ENCODE data around the gene ZNG1B.
"Not testable (repeated sequence)": the region's sequence is repeated elsewhere in the genome, so short reads cannot be mapped to it uniquely, and the experiment has no call there.

Gene ZNG1B

DNA sequence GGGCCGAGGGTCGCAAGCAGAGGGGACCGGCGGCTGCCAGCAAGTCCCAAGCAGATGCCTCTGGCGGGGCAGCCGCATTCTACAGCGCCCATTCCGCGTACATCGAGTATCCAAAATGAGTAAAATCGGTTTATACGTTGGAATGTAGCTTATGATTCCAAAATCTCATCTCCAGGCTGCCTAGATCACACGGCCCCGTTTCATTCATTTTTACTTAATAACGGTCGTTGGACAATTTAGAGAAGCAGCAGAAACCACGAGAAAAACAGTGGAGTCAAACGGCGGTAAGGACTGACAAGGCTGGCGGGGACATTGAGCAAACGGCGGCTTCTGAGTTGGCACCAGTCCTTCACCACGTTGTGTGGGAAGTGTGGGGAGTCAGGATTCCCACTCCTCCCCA lies 66.6 kb downstream of the ZNG1B start:
- not testable (repeated sequence) for DNase-seq

DNA sequence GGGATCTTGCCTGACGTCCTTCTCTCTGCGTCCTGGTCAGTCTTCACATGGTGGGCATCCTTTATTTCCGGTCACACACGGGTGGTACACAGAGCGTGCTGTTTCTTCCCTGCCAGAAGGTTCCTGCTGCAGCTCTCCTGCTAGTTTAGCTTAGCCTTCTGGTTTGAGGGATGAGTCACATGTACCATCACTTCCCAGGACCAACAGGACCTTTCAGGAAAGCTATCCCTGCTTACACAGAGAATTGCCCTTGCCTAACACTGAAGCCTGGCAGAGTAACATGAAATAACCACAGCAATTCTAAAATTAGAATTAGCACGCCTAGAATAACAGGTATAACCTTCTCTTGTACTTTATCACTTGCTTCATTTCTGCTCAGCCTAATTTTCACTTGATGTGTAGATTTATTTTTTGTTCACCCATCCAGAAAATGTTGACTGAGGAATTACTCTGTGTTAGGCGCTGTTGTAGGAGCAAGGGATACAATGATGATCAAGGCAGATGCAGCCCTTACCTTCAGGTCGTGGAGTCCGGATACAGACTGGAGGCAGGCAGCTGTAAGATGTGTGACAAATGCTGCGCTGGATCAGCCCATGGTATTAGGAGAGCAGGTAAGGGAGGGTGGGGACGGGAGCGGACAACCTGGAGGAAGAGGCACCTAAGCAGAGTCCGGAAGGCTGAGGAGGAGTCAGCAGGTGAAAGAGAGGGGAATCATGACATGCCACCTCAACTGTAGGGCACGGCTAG lies 70.1 kb downstream of the ZNG1B start:
- DNase-seq = not testable (repeated sequence)

DNA sequence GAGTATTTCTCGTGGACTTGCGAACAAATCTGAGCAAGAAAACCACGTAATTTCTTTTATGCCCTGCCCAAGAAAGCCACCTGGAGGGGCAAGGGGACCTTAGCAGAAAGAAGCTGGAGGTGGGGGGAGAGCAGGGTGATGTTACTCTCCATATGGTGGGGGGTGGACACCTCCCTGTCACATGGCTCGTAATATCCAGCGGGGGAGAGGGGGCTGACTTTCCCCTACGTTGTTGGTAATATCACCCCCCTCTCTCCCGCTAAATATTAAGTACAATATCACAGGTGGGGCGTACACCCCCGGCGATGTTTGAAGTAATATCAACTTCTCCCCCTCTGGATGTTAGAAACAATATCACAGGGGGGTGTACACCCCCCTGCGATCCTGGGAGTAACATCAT lies 70.7 kb downstream of the ZNG1B start:
- DNase-seq = not testable (repeated sequence)

DNA sequence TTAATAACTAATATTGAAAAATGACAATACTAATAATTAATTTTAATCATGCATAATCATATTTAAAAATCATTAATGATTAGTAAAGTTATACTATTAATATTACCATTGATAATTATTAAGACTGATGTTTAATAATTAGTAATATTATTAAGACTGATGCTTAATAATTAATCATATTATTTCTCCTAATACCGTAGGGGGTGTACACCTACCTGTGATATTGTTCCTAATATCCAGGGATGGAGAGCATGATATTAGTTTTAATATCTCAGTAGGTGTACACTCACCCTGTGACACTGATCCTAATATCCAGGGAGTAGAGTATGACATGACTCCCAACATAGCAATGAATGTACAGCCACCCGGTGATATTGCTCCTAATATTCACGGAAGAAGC lies 73.4 kb downstream of the ZNG1B start:
- DNase-seq = not testable (repeated sequence)

DNA sequence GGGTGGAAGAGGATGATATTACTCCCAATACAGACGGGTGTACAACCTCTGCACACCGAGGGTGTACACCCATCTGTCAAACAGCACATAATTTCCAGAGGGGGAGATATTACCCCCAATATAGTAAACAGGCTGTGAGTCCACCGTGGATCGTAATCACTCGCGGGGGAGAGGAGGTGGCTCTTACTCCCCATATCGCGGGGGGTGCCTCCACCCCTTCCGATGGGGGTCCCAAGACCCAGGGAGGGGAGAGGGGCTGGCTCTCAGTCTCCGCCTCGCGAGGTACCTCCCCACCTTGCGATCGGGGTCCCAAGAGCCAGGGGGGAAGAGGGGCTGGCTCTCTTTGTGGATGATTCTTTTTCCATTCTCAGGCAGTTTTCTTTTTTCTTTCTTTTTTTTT lies 74.4 kb downstream of the ZNG1B start:
- DNase-seq = not testable (repeated sequence)

DNA sequence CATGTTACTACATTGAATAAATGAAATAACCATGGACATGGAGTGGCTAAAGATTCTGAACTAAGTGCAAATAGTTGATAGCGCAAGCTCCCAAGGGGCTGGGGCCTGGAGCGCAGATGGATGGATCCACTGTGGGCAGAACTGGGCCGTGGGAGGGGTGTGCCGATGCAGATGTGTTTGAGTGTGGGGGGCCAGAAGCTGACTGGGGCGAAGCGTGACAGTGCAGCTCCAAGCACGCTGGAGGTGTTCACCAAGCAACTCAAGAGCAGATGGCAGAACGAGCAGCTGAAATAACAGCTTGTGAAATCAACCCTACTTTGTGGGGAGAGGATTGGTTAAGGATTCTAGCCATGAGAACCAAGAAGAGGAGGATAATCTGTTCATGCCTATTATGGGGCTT lies 78.0 kb downstream of the ZNG1B start:
- not testable (repeated sequence) for DNase-seq

DNA sequence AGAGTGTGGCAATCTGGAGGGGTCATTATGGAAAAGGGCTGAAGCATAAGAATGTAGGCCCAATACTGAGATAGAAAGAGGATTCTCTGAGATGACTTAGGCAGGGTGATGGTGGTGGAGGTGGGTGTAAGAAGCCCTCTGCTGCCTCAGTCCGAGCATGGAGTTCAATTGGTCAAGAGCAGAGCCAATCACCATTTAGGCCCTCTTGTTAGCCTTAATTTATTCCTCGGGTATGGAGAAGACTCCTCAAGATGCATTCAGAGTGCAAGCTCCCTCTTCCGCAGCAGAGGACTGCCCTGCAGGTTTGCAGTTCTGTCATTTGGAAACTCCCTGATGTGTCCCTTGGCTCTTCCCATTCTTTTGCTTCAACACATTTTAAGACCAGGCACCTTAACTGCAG lies 78.5 kb downstream of the ZNG1B start:
- DNase-seq = not testable (repeated sequence)

DNA sequence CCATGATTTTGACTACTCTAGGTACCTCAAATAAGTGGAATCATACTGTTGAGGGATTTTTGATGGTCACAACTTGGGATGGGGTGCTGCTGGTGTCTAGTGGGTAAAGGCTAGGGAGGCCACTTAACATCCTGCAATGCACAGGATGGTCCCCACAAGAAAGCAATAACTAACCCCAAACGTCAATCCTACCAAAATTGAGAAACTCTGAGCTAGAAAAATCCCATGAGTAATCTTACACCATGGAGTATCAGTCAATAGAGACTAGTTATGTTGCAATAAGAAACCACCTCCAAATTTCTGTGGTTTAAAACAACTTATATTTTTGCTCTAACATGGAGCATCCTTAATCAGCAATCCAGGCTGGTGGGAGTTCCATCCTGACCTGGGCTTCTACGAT lies 79.5 kb downstream of the ZNG1B start:
- not testable (repeated sequence) for DNase-seq

DNA sequence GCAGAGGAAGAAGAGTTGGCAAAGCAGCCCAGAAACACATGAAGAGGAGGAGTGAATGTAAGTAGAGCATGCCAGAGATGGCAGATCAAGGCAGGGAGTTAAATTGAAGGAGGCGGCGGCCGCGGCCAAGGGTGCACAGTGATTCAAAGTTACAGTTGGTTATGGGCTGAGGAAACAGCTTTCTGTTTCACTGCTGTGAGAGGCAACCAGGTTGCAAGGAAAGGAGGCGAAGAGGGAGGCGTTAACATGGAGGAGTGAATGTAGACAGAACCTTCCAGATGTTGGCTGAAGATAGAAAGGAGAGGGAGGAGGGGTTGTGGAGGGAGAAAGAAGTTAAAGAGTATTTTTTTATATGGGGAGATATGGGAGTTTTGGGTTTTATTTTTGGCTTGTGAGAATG lies 83.3 kb downstream of the ZNG1B start:
- not testable (repeated sequence) for DNase-seq

DNA sequence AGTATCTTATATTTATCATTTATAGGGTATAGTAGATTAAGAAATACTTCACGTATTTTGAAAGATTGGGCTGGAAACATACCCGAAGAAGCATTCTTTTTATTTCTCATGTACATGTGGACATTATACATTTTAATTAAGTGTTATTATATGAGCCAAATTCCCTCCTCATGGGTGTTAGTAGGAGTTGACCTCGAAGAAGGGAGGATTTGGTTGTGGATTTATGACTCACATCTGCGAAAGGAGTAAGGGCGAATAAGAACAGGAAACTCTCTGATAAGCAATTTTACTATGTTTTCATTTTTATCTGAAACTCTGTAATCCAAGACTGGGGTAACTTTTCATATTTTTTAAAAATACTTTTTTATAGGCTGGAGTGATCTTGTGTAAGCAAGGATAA lies 84.0 kb downstream of the ZNG1B start:
- DNase-seq = not testable (repeated sequence)

DNA sequence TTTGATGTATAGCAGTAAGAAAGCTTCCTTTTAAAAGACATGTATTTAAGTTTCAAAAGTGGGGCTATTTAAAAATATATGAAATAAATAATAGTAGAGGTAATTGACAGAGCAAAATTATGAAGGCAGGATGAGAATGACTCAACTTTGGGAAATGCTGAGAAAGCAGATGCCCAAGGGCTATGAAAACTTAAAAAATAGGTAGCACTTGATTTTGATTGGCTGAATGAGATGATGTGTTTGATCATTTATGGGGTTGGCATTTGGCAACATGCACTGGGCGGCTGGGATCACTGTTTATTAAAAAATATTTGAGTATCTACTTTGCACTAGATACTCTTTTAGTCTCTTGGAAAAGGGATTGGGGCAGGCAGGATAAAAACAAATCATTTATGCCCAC lies 87.5 kb downstream of the ZNG1B start:
- not testable (repeated sequence) for DNase-seq

DNA sequence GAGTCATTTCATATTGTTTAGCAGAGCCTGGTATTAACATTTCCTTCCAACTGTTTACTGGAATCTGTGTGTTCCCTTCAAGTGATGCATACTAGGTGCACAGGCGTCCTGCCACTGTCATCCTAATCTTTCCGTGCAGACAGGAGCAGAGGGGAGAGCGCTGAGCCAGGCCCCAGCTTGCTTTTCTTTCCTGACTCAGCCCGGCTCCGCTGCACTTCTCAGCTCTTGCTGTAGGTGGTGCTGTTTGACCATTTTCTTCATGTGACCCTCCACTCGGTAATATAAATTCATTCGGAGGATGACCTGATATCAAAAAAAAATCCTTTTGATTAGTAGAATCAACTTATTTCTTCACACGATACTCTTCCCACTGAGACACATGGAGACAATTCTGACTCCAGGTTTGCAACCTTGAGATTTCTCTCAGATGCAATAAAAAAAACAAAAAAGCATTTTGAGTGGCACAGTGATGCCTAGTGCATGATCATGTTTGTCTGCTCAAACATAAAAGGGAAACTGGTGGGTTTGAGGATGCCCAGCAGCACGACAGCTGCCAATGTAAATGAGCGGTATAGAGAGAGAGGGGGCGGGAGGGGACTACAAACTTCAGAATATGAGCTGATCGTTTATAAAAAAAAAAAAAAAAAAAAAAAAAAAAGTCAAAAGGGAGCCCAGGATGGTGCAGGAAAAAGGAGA lies 90.0 kb downstream of the ZNG1B start:
- DNase-seq = not testable (repeated sequence)

DNA sequence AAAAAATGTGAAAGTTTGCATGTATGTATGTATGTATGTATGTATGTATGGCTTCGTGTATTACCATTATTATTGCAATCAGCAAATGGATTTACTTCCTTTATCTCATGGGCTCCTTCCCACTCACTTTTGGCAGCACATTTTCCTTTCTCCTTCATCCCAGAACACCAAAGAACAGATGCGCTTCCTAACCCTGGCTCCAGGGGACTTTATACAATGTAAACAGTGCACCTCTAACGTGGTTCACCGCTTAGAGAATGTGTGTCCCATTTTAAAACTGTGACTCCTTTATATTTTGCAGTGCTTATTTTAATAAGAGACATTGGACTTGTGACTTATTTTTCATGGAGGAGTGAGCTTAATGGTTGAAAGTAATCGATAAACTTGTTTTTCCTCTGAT lies 90.6 kb downstream of the ZNG1B start:
- not testable (repeated sequence) for DNase-seq

DNA sequence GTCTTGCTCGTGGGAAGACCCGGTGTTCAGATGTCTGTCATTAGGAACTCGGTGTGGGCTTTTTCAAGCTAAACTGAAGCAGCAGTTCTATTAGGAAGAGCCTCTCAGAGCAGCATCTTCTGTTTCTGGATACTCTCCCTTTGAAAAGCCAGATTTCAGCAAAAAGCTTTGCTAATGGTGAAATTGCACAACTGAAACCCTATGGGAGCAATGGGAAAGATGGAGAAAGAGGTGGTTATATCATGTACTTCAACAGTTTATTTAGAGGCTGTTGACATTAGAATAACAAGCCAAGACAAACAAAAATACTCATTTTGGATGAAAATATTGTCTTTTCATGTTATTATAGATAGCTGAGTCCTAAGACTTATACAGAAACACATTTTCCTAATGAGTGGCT lies 91.4 kb downstream of the ZNG1B start:
- not testable (repeated sequence) for DNase-seq

DNA sequence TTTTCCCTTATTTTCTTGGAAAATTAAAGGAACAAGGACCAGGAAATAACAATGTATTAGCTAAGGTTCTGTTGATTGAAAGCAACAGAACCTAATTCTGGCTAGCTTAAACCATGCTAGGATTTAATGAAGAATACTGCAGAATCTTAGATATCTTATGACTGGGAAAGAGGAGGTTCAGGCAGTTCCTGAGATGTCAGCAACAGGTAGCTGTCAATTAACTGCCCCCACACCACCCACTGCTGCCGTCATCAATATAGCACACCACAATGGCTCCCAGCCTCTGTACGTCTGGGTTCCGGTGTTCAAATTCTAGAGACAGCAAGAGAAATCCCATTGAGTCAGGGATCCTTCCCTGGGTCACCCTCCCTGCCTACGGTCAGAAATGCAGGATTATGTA lies 95.5 kb downstream of the ZNG1B start:
- not testable (repeated sequence) for DNase-seq

DNA sequence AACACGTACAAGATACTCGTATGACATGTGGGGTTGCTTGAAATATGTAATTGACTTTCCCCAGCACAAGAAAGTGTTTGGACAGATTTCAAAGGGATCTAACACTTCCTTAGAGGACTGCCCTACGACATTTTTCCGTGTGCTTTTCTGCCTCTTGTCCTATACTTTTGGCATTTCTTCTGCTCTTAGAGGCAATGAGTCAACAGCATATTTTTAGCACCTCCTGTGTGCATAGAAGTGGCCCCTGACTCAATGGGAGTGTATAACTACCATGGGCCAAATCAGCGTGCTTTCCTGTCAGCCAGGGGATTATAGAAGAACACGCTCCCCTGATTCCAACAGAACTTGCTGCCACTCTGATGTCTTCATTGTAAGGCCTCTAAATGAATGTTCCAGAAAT lies 99.1 kb downstream of the ZNG1B start:
- not testable (repeated sequence) for DNase-seq

DNA sequence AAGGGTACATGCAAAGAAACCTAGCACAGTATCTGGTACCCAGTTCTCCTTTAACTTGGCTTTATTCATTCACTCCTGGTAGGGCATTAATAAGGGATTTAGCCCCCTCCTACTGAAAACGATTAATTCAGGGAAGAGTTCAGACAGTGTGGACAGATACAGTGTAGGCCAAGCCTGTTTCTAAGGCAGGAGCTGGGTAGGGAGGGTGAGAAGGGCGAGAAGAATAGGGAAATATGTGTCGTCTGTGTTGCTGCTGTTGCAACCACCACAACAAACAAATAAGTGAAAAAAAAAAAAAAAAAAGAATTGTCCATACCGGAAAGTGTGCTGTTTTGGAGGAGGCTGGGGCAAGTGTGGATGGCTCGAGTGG lies 103.3 kb downstream of the ZNG1B start:
- DNase-seq = not testable (repeated sequence)

DNA sequence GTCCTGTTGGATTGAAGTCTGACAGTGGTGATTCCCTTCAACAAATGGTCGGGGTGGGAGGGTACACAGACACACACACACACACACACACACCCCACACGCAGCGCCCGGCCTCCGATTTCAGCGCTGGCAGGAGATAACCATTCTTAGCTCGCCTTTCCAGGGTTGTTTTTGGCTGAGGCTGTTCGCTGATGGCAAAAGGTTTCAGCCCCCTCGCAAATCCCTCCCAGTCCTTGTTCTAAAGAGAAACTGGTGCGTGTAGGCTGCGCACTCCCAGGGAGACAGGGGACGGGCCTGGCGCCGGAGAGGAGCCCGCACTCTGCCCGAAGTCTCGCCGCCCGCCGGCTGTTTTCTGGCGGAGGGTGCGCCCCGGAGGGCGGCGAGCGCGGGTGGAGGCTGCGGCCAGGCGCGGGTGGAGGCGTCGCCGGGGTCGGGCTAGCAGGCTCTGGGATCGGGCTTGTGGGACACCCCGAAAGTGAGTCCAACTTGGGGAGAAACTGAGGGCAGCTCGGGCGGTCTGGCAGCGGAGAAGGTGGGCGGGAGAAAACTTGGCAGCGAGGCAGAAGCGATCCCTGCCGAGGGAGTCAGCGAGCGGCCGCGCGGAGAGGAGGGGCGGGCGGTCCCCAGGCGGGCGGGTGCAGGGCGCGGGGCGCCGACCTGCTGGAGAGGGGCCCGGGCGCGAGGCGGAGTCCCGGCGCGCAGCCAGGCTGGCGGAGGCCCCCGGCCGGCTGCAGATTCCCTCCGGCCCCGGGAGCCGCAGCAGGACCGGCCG lies 103.9 kb downstream of the ZNG1B start:
- peak; percentile 14 for DNase-seq

DNA sequence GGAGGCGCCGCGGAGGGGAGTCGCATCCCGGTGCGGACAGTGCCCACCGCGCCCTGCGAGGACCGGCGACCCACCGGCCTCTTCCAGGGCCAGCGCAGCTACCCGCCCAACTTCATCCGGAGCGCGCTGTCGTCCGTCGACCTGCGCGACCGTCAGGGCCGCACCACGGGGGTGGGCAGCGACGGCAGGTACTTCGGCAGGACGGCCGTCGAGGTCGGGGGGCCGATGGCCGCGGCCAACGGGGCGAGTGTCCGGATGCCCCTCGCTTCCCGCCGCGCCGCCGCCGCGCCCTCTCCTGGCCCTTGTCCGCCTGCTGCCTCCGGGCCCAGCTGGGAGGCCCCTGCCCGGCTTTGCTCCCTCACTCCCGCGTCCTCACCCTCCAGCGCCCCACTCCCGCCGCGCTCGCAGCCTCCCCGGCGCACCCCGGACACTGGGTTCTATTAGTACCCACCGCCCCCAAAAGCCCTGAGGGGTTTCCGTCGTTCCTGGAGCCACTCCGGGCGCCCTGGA lies 104.5 kb downstream of the ZNG1B start:
- DNase-seq = not testable (repeated sequence)

DNA sequence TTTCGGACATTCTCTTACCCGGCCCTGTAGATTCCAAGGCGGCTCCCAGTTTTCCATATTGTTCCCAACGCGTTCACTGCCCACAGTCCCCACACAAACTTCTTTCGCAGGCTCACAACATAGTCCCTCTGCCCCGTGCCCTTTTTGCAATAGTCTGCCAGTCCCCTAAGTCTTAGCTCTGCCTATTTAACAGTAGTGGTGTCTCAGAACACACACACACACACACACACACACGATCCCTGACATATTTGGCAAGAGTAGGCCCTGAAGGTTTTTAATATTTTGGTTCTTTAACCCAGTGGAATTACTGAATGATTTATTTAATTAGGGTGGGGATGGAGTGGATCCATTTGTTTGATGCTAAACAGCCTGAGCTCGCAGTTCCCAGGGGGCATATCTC lies 105.0 kb downstream of the ZNG1B start:
- DNase-seq = not testable (repeated sequence)
